Activated T-cell treated with anti-CD3 and anti-CD28 coated beads, Interleukin-2, amount 50 U/mL, for 48 hours (primary cell): ENCODE data around the gene CDKN2D.
A peak's percentile ranks its signal among the peaks of the same experiment; 100 is the strongest.

ENCODE experiments used
- DNase-seq, 2 experiments: peaks; one replicate each; pipeline ENCODE4 v3.0.0-alpha.2; 2020

CDKN2D gene

DNA sequence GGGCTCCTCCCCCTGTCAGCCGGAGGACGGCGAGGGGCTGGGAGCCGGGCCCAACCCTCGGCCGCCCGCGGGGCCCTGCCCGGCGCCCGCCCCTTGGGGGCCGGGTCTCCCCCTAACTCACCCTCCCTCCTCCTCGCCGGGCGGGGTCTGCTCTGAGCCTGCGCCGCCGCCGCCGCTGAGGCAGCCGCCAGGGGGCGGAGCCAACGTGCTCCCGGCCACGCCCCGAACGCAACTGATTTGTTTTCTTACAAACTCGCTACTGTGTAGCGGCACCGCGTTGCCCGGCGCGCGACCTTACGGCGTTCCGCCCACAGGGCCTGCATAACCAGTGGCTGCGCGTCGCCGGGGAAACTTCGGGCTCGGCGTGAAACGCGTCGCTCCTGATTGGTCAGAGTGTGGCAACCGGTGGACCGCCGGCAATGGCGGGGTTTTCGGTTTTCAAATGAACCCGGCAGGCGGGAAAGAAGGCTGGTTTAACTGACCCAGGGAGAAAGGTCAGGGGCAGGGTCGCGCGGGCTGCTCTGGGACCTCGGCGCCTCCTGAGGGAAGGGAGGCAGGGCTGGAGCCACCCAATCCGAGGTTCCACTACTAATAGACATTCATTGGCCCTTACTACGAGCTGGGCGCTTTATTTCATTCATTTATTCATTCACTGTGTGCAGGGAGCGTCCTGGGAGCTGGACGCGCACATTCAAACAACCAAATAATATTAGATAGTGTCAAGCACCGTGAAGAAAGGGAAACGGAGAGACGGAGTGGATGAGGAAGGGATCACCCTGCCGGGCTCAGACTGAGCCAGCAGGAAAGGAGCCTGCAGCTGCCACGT, at the start of gene CDKN2D:
TSS of gene CDKN2D (minus strand) at position 154 of the 826 bp plus-strand sequence. CDS start 326 bp downstream, outside the sequence.
- peak; percentile 100 for DNase-seq

GRCh38 chr19:10617409-10618121, 48.8 kb upstream of the CDKN2D start:
- DNase-seq = no peak

GRCh38 chr19:10615429-10616023, 46.7 kb upstream of the CDKN2D start:
- DNase-seq = no peak

DNA sequence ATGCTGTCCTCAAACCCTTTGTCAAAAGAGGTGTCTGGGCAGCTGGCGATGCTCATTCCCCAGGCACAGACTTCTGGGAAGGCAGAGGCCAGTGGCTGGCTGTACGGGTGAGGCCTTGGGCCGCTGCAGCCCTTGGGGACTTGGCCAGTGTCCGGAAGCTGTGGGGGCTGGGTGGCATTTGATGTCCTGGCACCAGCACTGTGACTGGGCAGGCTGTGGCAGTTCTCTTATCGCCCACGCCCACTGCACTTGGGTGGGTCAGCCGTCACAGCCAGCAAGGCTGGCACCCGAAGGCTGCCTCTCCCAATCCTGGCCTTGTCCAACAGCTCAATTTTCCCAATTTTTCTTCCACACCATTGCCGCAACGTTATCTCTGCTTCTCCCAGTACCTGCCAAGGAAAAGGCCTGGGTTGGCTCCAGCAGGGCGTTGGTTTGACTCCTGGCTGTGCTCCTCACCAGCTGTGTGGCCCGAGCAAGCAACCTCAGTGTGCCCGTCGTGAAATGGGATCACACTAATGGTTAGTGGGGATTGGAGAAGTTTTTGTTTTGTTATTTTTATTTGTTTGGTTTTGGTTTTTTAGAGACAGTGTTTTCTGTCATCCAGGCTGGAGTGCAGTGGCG, 43.8 kb upstream of the CDKN2D start:
- no peak for DNase-seq

- no peak for DNase-seq
Measured at GRCh38 chr19:10611907-10612306, 43.1 kb upstream of the CDKN2D start.

DNA sequence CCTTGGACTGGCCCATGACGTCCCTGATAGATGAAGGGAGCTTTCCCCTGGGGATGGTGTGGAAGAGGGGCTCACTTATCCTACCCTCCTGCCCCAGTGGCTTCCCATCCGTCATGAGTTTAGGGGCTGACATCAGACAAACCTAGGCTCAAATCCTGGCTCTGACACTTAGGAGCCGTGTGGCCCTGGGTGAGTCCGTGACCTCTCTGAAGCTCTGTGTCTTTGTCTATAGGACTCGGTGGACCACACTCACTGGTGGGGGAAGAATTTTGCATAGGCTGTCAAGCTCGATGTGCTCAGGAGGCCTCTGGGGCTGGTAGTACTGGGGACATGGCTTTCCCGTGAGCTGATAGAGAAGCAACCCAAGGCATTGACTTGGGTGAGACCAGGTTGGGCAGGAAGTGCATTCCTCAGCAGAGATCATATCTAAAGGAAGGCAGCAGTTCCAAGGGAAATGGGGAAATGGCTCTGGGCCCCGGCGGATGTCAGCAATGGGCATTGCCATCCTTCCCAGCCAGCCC, 35.7 kb upstream of the CDKN2D start:
- DNase-seq = peak; percentile 38 to 47

GRCh38 chr19:10603873-10604459, 35.2 kb upstream of the CDKN2D start:
- DNase-seq = peak in 1 of 2 experiments; percentile 35

GRCh38 chr19:10603084-10603872, 34.5 kb upstream of the CDKN2D start:
- DNase-seq = peak; percentile 81

DNA sequence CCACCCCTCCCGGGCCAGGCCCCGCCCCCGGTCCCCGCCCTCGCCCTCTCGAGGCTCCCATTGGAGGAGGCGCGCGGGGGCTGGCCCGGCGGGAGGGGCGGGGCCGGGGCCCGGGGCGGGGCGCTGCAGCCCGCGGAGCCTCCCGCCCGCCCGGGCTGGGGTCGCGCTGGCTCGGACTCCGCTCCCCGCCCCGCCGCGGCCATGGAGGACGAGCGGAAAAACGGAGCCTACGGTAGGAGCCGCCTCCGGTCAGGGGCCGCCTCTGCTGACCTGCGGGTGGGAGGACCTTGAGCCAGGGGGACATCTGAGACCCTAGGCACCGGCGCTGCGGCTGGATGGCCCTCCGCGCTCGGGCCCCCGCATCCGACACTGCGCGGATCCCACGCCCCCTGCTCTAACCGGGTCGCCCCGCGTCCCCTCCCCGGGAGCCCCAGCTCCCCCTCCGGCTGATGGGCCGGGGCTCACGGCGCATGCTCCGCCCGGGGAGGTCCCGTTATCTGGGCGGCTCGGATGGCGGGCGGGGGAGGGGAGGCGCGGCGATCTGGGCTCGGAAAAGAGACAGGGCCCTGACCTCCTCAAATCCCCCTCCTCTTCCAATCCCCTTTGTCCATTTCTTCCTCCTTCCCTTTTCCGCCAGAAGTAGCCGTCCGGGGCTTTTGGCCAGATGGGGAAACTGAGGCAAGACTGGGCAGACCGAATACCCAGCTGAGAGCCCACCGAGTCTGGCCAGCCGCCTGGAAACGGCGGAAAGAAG, 33.7 kb upstream of the CDKN2D start:
- peak; percentile 91 to 94 for DNase-seq

GRCh38 chr19:10601999-10602329, 33.2 kb upstream of the CDKN2D start:
- DNase-seq = no peak

GRCh38 chr19:10600149-10600548, 31.4 kb upstream of the CDKN2D start:
- DNase-seq = no peak

DNA sequence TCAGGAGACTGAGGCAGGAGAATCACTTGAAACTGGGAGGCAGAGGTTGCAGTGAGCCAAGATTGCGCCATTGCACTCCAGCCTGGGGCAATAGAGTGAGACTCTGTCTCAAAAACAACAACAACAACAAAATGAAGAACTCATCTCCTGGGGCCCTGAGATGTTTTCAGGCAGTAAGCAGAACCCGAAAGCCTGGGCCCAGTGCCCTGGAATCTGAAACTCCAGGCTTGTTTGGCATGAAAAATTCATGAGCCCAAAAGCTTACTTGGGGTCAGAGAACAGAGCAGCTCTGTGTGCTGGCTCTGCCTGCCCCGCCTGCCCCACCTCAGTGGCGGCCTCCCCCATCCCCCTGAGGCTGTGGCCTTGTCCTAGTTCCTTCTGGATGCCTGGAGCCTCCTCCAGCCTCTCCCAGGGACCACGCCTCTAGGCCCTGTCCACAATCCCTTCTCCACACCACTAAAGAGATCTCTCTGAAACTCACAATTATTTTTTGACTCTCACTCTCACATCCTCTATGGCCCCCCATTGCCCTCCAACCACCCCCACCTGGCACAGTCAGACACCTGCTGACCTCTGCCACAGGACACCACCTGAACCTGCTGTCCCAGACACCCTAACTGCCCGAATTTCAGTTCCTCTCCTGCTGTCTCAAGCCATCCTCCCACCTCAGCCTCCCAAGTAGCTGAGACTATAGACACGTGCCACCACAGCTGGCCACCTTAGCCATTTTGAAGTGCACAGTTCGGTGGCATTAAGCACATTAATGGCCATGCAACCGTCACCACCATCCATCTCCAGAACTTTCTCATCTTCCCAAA, 25.2 kb upstream of the CDKN2D start:
- no peak for DNase-seq

- DNase-seq = no peak
Measured at GRCh38 chr19:10593148-10593547, 24.4 kb upstream of the CDKN2D start.

GRCh38 chr19:10587839-10588150, 19.0 kb upstream of the CDKN2D start:
- no peak for DNase-seq

GRCh38 chr19:10587022-10587838, 18.5 kb upstream of the CDKN2D start, which contains the start of gene AP1M2:
AP1M2 (minus strand) TSS chr19:10587312; CDS start chr19:10587231, 81 bp downstream.
- no peak for DNase-seq

GRCh38 chr19:10586396-10586795, 17.6 kb upstream of the CDKN2D start:
- no peak for DNase-seq

DNA sequence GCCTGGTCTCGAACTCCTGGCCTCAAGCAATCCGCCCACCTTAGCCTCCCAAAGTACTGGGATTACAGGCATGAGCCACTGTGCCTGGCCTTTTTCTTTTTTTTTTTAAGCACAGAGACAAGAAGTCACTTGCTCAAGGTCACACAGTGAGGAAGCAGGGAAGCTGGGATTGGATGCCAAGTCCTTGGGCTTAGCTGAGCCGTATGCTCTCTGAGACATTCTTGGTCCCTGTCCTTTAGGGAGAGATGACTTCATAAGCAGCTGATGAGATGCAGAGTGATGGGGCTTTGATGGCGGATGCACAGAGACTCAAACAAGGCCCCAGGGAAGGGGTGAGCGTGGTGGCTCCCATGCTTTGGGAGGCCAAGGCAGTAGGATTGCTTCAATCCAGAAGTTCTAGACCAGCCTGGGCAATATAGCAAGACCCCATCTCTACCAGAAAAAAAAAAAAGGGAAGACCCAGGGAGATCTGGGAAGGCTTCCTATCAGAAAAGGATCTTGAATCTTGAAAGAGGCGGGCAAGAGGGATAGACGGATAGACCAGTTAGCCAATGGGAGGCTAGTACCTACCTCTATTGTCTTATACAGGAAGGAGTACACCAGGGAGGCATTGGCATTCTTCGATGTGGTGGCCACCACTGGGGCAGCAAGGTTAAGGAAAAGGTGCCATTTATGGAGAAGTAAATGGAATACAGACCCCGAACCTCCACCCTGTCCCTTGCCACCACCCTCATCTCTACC, 14.4 kb upstream of the CDKN2D start:
- DNase-seq = no peak

DNA sequence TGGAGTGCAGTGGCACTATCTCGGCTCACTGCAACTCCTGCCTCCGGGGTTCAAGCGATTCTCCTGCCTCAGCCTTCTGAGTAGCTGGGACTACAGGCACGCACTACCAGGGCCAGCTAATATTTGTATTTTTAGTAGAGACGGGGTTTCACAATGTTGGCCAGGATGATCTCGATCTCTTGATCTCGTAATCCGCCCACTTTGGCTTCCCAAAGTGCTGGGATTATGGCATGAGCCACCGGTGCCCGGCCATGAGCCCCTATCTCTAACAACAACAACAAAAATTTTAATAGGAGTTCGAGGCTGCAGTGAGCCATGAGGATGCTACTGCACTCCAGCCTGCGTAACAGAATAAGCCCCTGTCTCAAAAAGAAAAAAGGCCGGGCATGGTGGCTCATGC, 13.3 kb upstream of the CDKN2D start:
- no peak for DNase-seq
